Measurements from ENCODE around the gene CLCF1.
"Not testable (repeated sequence)": the region's sequence is repeated elsewhere in the genome, so short reads cannot be mapped to it uniquely, and the experiment has no call there.

Gene CLCF1

DNA sequence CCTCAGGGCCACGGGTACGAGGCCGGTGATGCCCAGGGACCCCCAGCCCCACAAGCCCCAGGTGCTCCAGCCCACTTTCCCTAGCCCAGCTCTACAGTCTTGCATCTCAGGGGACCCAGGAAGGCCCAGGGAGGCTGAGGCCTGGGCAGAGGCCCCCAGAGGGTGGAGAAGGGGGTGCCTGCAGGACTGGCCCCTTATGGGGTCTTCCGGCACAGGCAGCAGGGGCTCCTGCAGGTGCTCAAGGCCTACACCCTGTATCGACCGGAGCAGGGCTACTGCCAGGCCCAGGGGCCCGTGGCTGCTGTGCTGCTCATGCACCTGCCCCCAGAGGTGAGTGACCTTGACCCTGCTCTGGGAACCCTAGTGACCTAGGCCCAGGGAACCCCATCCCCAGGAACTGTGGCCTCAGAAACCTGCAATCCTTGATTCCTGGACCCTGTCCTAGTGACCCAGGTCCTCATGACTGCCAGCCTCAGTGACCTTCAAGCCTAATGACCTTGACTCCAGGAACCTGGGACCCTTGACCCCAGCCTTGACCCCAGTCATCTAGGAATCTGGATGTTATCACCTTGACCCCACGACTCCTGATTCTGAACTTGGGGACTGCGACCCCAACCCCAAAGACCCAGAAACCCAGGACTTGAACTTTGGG lies 32.4 kb upstream of the CLCF1 start:
- TF ChIP-seq, protein P1, sequence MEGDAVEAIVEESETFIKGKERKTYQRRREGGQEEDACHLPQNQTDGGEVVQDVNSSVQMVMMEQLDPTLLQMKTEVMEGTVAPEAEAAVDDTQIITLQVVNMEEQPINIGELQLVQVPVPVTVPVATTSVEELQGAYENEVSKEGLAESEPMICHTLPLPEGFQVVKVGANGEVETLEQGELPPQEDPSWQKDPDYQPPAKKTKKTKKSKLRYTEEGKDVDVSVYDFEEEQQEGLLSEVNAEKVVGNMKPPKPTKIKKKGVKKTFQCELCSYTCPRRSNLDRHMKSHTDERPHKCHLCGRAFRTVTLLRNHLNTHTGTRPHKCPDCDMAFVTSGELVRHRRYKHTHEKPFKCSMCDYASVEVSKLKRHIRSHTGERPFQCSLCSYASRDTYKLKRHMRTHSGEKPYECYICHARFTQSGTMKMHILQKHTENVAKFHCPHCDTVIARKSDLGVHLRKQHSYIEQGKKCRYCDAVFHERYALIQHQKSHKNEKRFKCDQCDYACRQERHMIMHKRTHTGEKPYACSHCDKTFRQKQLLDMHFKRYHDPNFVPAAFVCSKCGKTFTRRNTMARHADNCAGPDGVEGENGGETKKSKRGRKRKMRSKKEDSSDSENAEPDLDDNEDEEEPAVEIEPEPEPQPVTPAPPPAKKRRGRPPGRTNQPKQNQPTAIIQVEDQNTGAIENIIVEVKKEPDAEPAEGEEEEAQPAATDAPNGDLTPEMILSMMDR (IDR thresholded peaks at IDR 0.05; ENCODE audit: insufficient read depth, low read length, missing control alignments) = no peak
- DNase-seq (ENCODE audit: low read depth, low spot score) = no peak
- no peak overlapping the region for H3K4me3 ChIP-seq (ENCODE audit: low read depth, low read length)
- ChIA-PET POLR2A (no interaction called here), CTCF (no interaction called here)

DNA sequence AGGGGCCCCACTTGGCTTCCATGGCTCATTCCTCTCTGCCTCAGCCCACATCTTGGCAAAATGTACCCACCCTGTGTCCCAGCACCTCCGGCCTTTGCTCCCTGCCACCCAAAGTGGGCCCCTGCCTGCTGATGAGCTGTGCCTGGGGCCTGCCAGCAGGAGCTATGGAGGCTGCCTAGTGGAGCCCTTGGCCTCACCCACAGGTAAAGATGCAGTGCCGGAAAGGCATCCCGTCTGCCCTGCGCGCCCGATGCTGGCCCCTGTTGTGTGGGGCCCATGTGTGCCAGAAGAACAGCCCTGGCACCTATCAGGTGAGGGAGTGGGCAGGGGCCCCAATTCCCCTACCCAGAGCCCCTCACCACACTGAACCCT lies 31.8 kb upstream of the CLCF1 start:
- TF ChIP-seq, protein P1 (IDR thresholded peaks at IDR 0.05; ENCODE audit: insufficient read depth, low read length, missing control alignments) = no peak
- ChIA-PET POLR2A (no interaction called here), CTCF (no interaction called here)
- H3K4me3 ChIP-seq (ENCODE audit: low read depth, low read length) = no peak overlapping the region
- DNase-seq (ENCODE audit: low read depth, low spot score) = no peak

DNA sequence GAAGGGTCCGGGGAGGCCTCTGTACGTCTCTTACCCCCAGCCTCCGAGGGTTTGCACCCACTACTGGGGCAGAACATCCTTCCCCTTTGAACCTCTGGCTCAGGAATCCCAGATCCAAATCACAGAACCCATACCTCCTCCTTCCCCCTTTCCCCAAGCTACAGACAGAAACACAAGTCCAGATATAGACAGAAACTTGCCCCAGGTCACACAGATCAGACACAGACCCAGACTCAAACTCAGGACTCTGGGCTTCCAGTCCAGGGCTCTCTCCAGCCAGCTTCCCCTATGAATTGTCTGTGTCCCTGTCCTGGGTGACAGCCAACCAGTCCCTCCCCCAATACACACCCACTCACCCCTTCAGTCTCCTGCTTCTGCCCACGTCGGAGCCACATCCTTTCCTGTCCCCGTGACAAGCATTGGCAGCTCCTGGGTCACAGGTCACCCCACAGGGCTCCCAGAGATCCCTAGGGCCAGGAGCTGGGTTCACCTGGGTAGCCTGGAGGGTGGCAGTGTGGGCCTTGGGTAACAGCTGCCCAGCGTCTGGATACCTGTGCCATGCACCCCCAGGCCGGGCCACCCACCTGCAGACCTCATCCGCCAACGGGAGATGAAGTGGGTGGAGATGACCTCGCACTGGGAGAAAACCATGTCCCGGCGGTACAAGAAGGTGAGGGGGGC lies 31.3 kb upstream of the CLCF1 start:
- H3K4me3 ChIP-seq (ENCODE audit: low read depth, low read length) = no peak overlapping the region
- no peak for DNase-seq (ENCODE audit: low read depth, low spot score)
- TF ChIP-seq, protein P1 (IDR thresholded peaks at IDR 0.05; ENCODE audit: insufficient read depth, low read length, missing control alignments) = no peak
- ChIA-PET POLR2A (no interaction called here), CTCF (interaction anchor here (47.5 kb wide), 1 partner anchor 36 kb away, joined by 2108 read pairs; the partner anchor contains the start of genes CLCF1 and POLD4)

- POLR2A ChIA-PET; H3K4me3 ChIP-seq (ENCODE audit: low read depth, low read length); DNase-seq (ENCODE audit: low read depth, low spot score): not testable (repeated sequence)
- CTCF ChIA-PET = interaction anchor here (1.4 to 47.5 kb wide), 7 partner anchors 11 to 66 kb away, joined by 3 to 2108 read pairs (median 18); partner anchors contain the start of genes CARNS1, CLCF1, POLD4 and RPS6KB2
These were observed 29.7 kb upstream of the CLCF1 start for GRCh38 chr11:67403085-67403484.

GRCh38 chr11:67402192-67402839 lies 28.9 kb upstream of the CLCF1 start:
- peak overlapping the region; percentile 55 for H3K4me3 ChIP-seq (ENCODE audit: low read depth, low read length)
- DNase-seq (ENCODE audit: low read depth, low spot score) = not testable (repeated sequence)
- CTCF ChIA-PET = interaction anchor here (0.5 to 47.5 kb wide), 17 partner anchors 11 to 399 kb away, joined by 3 to 2108 read pairs (median 5); partner anchors contain the start of genes CARNS1, CLCF1, PITPNM1 and POLD4
- POLR2A ChIA-PET = interaction anchor here (0.5 to 2.4 kb wide), 12 partner anchors 11 to 141 kb away, joined by 3 to 31 read pairs (median 3); partner anchors contain the start of genes AIP, PTPRCAP, RAD9A and TMEM134

DNA sequence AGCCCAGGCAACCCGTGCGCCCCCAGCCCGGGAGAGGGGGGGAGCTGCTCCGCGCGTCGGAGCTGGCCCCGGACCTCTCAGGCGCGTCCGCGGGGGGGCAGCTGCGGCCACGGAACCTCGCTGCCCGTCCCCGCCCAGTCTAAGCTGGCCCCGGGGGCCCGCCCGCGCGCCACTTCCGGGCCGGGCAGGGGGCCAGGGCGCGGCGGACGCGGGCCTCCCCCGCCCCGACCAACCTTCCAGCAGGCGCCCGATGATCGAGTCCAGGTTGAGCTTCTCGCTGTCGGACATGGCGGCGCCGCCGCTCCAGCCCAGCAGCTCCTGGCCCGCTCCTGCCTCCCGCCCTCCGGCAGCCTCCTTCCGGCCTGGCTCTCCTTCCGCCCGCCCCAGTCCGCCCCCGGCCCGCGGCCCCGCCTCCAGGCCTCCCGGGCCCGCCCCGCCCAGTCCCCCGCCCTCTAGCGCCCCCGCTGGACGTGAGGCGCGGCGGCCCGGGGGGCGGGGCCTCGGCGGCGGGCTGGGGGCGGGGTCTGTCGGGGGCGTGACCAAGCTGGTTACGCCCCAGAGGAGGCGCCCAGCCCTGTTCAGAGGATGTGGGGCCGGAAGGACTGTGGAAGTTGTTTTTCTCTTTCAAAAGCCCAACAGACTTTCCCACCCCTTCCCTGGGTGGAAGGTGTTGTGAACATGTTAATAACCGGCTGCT lies 28.2 kb upstream of the CLCF1 start, which contains the start of gene PPP1CA:
Gene PPP1CA (minus strand): TSS at position 364 of the 697 bp plus-strand sequence. CDS start 76 bp downstream, at position 288.
- ChIA-PET POLR2A (interaction anchor here (0.5 to 2.4 kb wide), 15 partner anchors 10 to 140 kb away, joined by 3 to 31 read pairs (median 3); partner anchors contain the start of genes AIP, PTPRCAP, RAD9A and RPS6KB2), CTCF (interaction anchor here (0.5 to 47.5 kb wide), 24 partner anchors 10 to 399 kb away, joined by 3 to 2108 read pairs (median 4); partner anchors contain the start of genes CARNS1, CDK2AP2, CLCF1 and NUDT8)
- TF ChIP-seq, protein P1 (IDR thresholded peaks at IDR 0.05; ENCODE audit: insufficient read depth, low read length, missing control alignments) = peak; percentile 33
- no peak for DNase-seq (ENCODE audit: low read depth, low spot score)
- H3K4me3 ChIP-seq (ENCODE audit: low read depth, low read length) = peak within 1 kb of the TSS; percentile 86
